ENCODE data around the gene ADAMTS10. TPM values are rescaled to one million over a fixed set of nuclear protein-coding genes. Genes with fewer than 3 reads are reported as not detected.
"Not testable (repeated sequence)": the region's sequence is repeated elsewhere in the genome, so short reads cannot be mapped to it uniquely, and the experiment has no call there.

Gene ADAMTS10
- total and polyA plus RNA-seq, 7 donors = 1.9 to 8.2 (median 3.4) TPM

- no peak for TF ChIP-seq CTCF (IDR thresholded peaks at IDR 0.05)
- DNase-seq (no peak), ATAC-seq (no peak)
- H3K4me3 ChIP-seq = no peak overlapping the region
- 67 to 73% (median 69%) methylated on average over 4 of the region's 4 CpGs for WGBS, 3 donors
- H3K27me3 ChIP-seq (ENCODE audit: insufficient read depth in 3 of 3, low read length in 2 of 3) = peaks cover 0 to 6% (median 4%) of the 10 kb centered on the region in 3 donors
- H3K27ac ChIP-seq = no peak overlapping the region
- no peaks in the 10 kb centered on the region for H3K9me3 ChIP-seq
- no peaks in the 10 kb centered on the region for H3K36me3 ChIP-seq (ENCODE audit: insufficient read depth in 1 of 2, low read depth in 1 of 2)
- intact Hi-C loops (cut with DNase I) = loop anchor here in 1 of 2 donors (5.0 kb wide), 1 partner anchor 165 kb away; the partner anchor contains the start of gene MARCHF2
- no peaks in the 10 kb centered on the region for H3K4me1 ChIP-seq
Observed at GRCh38 chr19:8577741-8578140, 32.8 kb downstream of the ADAMTS10 start.

GRCh38 chr19:8577247-8577646 is 33.3 kb downstream of the ADAMTS10 start, which contains the start of gene MYO1F:
Gene MYO1F (minus strand): TSS chr19:8577442. CDS start chr19:8577309, 133 bp downstream.
- TF ChIP-seq CTCF (IDR thresholded peaks at IDR 0.05) = no peak
- intact Hi-C loops (cut with DNase I) = loop anchor here in 1 of 2 donors (5.0 kb wide), 1 partner anchor 165 kb away; the partner anchor contains the start of gene MARCHF2
- H3K4me1 ChIP-seq = no peaks in the 10 kb centered on the region
- 11 to 15% (median 14%) methylated on average over 7 of the region's 7 CpGs for WGBS, 3 donors
- ATAC-seq = peak in 2 of 4 donors; percentile 27 to 30
- H3K4me3 ChIP-seq = peak within 1 kb of the TSS; percentile 46
- H3K9me3 ChIP-seq = no peaks in the 10 kb centered on the region
- H3K27ac ChIP-seq = no peak within 1 kb of the TSS
- H3K36me3 ChIP-seq (ENCODE audit: insufficient read depth in 1 of 2, low read depth in 1 of 2) = no peaks in the 10 kb centered on the region
- DNase-seq = peak; percentile 51 to 70
- H3K27me3 ChIP-seq (ENCODE audit: insufficient read depth in 3 of 3, low read length in 2 of 3) = peaks cover 0 to 6% (median 5%) of the 10 kb centered on the region in 3 donors

GRCh38 chr19:8576273-8576993 is 34.1 kb downstream of the ADAMTS10 start:
- H3K4me1 ChIP-seq = no peaks in the 10 kb centered on the region
- TF ChIP-seq CTCF (IDR thresholded peaks at IDR 0.05) = no peak
- ATAC-seq (no peak), DNase-seq (no peak)
- H3K9me3 ChIP-seq = no peaks in the 10 kb centered on the region
- 60 to 67% (median 65%) methylated on average over 19 of the region's 19 CpGs for WGBS, 3 donors
- no peak overlapping the region for H3K27ac ChIP-seq
- peaks cover 0 to 5% (median 3%) of the 10 kb centered on the region in 3 donors for H3K27me3 ChIP-seq (ENCODE audit: insufficient read depth in 3 of 3, low read length in 2 of 3)
- intact Hi-C loops (cut with DNase I) = loop anchor here in 1 of 2 donors (5.0 kb wide), 1 partner anchor 164 kb away; the partner anchor contains the start of gene MARCHF2
- H3K36me3 ChIP-seq (ENCODE audit: insufficient read depth in 1 of 2, low read depth in 1 of 2) = no peaks in the 10 kb centered on the region
- H3K4me3 ChIP-seq = peak overlapping the region; percentile 46

GRCh38 chr19:8575467-8575997 is 35.0 kb downstream of the ADAMTS10 start:
- TF ChIP-seq CTCF (IDR thresholded peaks at IDR 0.05) = no peak
- H3K27me3 ChIP-seq (ENCODE audit: insufficient read depth in 3 of 3, low read length in 2 of 3) = peaks cover 0 to 5% (median 0%) of the 10 kb centered on the region in 3 donors
- intact Hi-C loops (cut with DNase I) = loop anchor here in 1 of 2 donors (5.0 kb wide), 1 partner anchor 163 kb away; the partner anchor contains the start of gene MARCHF2
- ATAC-seq = no peak
- WGBS, 3 donors = 28 to 34% (median 31%) methylated on average over 10 of the region's 10 CpGs
- H3K27ac ChIP-seq = no peak overlapping the region
- no peaks in the 10 kb centered on the region for H3K36me3 ChIP-seq (ENCODE audit: insufficient read depth in 1 of 2, low read depth in 1 of 2)
- H3K4me3 ChIP-seq = peak overlapping the region; percentile 46
- H3K9me3 ChIP-seq = no peaks in the 10 kb centered on the region
- H3K4me1 ChIP-seq = no peaks in the 10 kb centered on the region
- no peak for DNase-seq

GRCh38 chr19:8574619-8574922 is 35.9 kb downstream of the ADAMTS10 start:
- DNase-seq; H3K4me3 ChIP-seq; H3K36me3 ChIP-seq (ENCODE audit: insufficient read depth in 1 of 2, low read depth in 1 of 2); H3K27ac ChIP-seq; H3K9me3 ChIP-seq; H3K4me1 ChIP-seq; ATAC-seq; intact Hi-C loops (cut with DNase I); H3K27me3 ChIP-seq (ENCODE audit: insufficient read depth in 3 of 3, low read length in 2 of 3): not testable (repeated sequence)
- 86 to 89% (median 88%) methylated on average over 7 of the region's 7 CpGs for WGBS, 3 donors

Data from psoas muscle (tissue), 8 donors.